Memory B cell (primary cell): ENCODE data around the gene PTPRN2.
"Not testable (repeated sequence)": the region's sequence is repeated elsewhere in the genome, so short reads cannot be mapped to it uniquely, and the experiment has no call there.

Experiments
- ATAC-seq: fragments of 150-1000 bp; cut with Tn5 transposase; 2 replicates; pipeline ENCODE4 v1.10.0; 2021; ENCODE audit warnings: low read depth, mild to moderate bottlenecking, moderate library complexity
- DNase-seq, 2 donors: peaks; one replicate each; pipeline ENCODE4 v3.0.0; 2022; ENCODE audit warnings: low spot score in 2 of 2
- H3K27ac Mint-ChIP-seq: one replicate; pipeline ENCODE4 v1.8.0; 2022; ENCODE audit warnings: mild to moderate bottlenecking, moderate library complexity, mixed read lengths
- H3K27me3 Mint-ChIP-seq: one replicate; pipeline ENCODE4 v1.8.0; 2022; ENCODE audit warnings: mixed read lengths
- H3K36me3 Mint-ChIP-seq: one replicate; pipeline ENCODE4 v1.8.0; 2022; ENCODE audit warnings: mild to moderate bottlenecking, mixed read lengths
- H3K4me1 Mint-ChIP-seq: one replicate; pipeline ENCODE4 v1.8.0; 2022; ENCODE audit warnings: mixed read lengths
- H3K4me3 Mint-ChIP-seq: one replicate; pipeline ENCODE4 v1.8.0; 2022; ENCODE audit warnings: mild to moderate bottlenecking, moderate library complexity, mixed read lengths
- H3K9me3 Mint-ChIP-seq: one replicate; pipeline ENCODE4 v1.8.0; 2022; ENCODE audit warnings: mixed read lengths

PTPRN2 gene

GRCh38 chr7:158238616-158239289, 348.9 kb downstream of the PTPRN2 start:
- H3K4me3 Mint-ChIP-seq, result no peak overlapping the region
- no peaks in the 10 kb centered on the region for H3K4me1 Mint-ChIP-seq
- DNase-seq (no peak), ATAC-seq (no peak)
- H3K27me3 Mint-ChIP-seq, result no peaks in the 10 kb centered on the region
- H3K36me3 Mint-ChIP-seq, result no peaks in the 10 kb centered on the region
- H3K27ac Mint-ChIP-seq, result no peak overlapping the region
- H3K9me3 Mint-ChIP-seq, result peaks cover 5% of the 10 kb centered on the region

- DNase-seq, result no peak
- Mint-ChIP-seq H3K4me3 (no peak overlapping the region), H3K9me3 (peaks cover 7% of the 10 kb centered on the region), H3K36me3 (no peaks in the 10 kb centered on the region), H3K27me3 (no peaks in the 10 kb centered on the region), H3K4me1 (no peaks in the 10 kb centered on the region), H3K27ac (no peak overlapping the region)
- ATAC-seq, result no peak
Observed at GRCh38 chr7:158237672-158238335, 349.8 kb downstream of the PTPRN2 start.

GRCh38 chr7:158236400-158236799, 351.2 kb downstream of the PTPRN2 start:
- ATAC-seq (no peak), DNase-seq (no peak)
- Mint-ChIP-seq H3K4me1 (no peaks in the 10 kb centered on the region), H3K9me3 (peaks cover 9% of the 10 kb centered on the region), H3K27me3 (no peaks in the 10 kb centered on the region), H3K27ac (no peak overlapping the region), H3K36me3 (no peaks in the 10 kb centered on the region), H3K4me3 (no peak overlapping the region)

- ATAC-seq, result no peak
Observed at GRCh38 chr7:158235862-158236261, 351.8 kb downstream of the PTPRN2 start.

GRCh38 chr7:158229945-158230344, 357.7 kb downstream of the PTPRN2 start:
- no peak overlapping the region for H3K4me3 Mint-ChIP-seq
- no peaks in the 10 kb centered on the region for H3K4me1 Mint-ChIP-seq
- DNase-seq (no peak), ATAC-seq (no peak)
- no peaks in the 10 kb centered on the region for H3K27me3 Mint-ChIP-seq
- peaks cover 2% of the 10 kb centered on the region for H3K36me3 Mint-ChIP-seq
- H3K27ac Mint-ChIP-seq, result no peak overlapping the region
- peaks cover 25% of the 10 kb centered on the region for H3K9me3 Mint-ChIP-seq

More at GRCh38 chr7:158235862-158236261, 351.8 kb downstream of the PTPRN2 start:
- no peaks in the 10 kb centered on the region for H3K4me1 Mint-ChIP-seq
- H3K9me3 Mint-ChIP-seq, result peaks cover 9% of the 10 kb centered on the region
- H3K27ac Mint-ChIP-seq, result no peak overlapping the region
- no peak for DNase-seq
- no peaks in the 10 kb centered on the region for H3K27me3 Mint-ChIP-seq
- H3K36me3 Mint-ChIP-seq, result no peaks in the 10 kb centered on the region
- no peak overlapping the region for H3K4me3 Mint-ChIP-seq

- H3K4me3 Mint-ChIP-seq, result no peak overlapping the region
- no peaks in the 10 kb centered on the region for H3K27me3 Mint-ChIP-seq
- H3K27ac Mint-ChIP-seq, result no peak overlapping the region
- peaks cover 25% of the 10 kb centered on the region for H3K9me3 Mint-ChIP-seq
- H3K36me3 Mint-ChIP-seq, result peaks cover 2% of the 10 kb centered on the region
- ATAC-seq (no peak), DNase-seq (no peak)
- H3K4me1 Mint-ChIP-seq, result no peaks in the 10 kb centered on the region
Observed at GRCh38 chr7:158228986-158229385, 358.6 kb downstream of the PTPRN2 start.

- no peaks in the 10 kb centered on the region for H3K4me1 Mint-ChIP-seq
- no peak overlapping the region for H3K27ac Mint-ChIP-seq
- peaks cover 25% of the 10 kb centered on the region for H3K9me3 Mint-ChIP-seq
- H3K36me3 Mint-ChIP-seq, result peaks cover 2% of the 10 kb centered on the region
- H3K27me3 Mint-ChIP-seq, result no peaks in the 10 kb centered on the region
- ATAC-seq (no peak), DNase-seq (no peak)
- no peak overlapping the region for H3K4me3 Mint-ChIP-seq
Observed at GRCh38 chr7:158228131-158228530, 359.5 kb downstream of the PTPRN2 start.

GRCh38 chr7:158227258-158227984, 360.2 kb downstream of the PTPRN2 start:
- H3K4me3 Mint-ChIP-seq, result no peak overlapping the region
- ATAC-seq, result no peak
- H3K9me3 Mint-ChIP-seq, result peaks cover 26% of the 10 kb centered on the region
- H3K36me3 Mint-ChIP-seq, result peaks cover 2% of the 10 kb centered on the region
- H3K4me1 Mint-ChIP-seq, result no peaks in the 10 kb centered on the region
- H3K27me3 Mint-ChIP-seq, result no peaks in the 10 kb centered on the region
- no peak overlapping the region for H3K27ac Mint-ChIP-seq
- DNase-seq, result no peak

GRCh38 chr7:158216198-158216597, 371.4 kb downstream of the PTPRN2 start:
- no peak overlapping the region for H3K4me3 Mint-ChIP-seq
- peaks cover 13% of the 10 kb centered on the region for H3K9me3 Mint-ChIP-seq
- no peak overlapping the region for H3K27ac Mint-ChIP-seq
- H3K4me1 Mint-ChIP-seq, result no peaks in the 10 kb centered on the region
- H3K27me3 Mint-ChIP-seq, result no peaks in the 10 kb centered on the region
- ATAC-seq, result no peak
- no peaks in the 10 kb centered on the region for H3K36me3 Mint-ChIP-seq
- no peak for DNase-seq

GRCh38 chr7:158209435-158209834, 378.2 kb downstream of the PTPRN2 start:
- Mint-ChIP-seq H3K27me3 (no peaks in the 10 kb centered on the region), H3K4me3 (no peak overlapping the region), H3K4me1 (no peaks in the 10 kb centered on the region), H3K9me3 (peaks cover 7% of the 10 kb centered on the region), H3K36me3 (no peaks in the 10 kb centered on the region), H3K27ac (no peak overlapping the region)
- DNase-seq (no peak), ATAC-seq (no peak)

GRCh38 chr7:158206341-158206740, 381.3 kb downstream of the PTPRN2 start:
- no peak overlapping the region for H3K27ac Mint-ChIP-seq
- H3K36me3 Mint-ChIP-seq, result no peaks in the 10 kb centered on the region
- no peaks in the 10 kb centered on the region for H3K4me1 Mint-ChIP-seq
- no peak for DNase-seq
- peaks cover 7% of the 10 kb centered on the region for H3K9me3 Mint-ChIP-seq
- H3K4me3 Mint-ChIP-seq, result no peak overlapping the region
- H3K27me3 Mint-ChIP-seq, result peaks cover 3% of the 10 kb centered on the region
- no peak for ATAC-seq

GRCh38 chr7:158204453-158204852, 383.2 kb downstream of the PTPRN2 start:
- ATAC-seq, result no peak
- H3K4me3 Mint-ChIP-seq, result no peak overlapping the region
- peaks cover 5% of the 10 kb centered on the region for H3K9me3 Mint-ChIP-seq
- no peaks in the 10 kb centered on the region for H3K4me1 Mint-ChIP-seq
- no peaks in the 10 kb centered on the region for H3K36me3 Mint-ChIP-seq
- DNase-seq, result no peak
- H3K27ac Mint-ChIP-seq, result no peak overlapping the region
- peaks cover 3% of the 10 kb centered on the region for H3K27me3 Mint-ChIP-seq

GRCh38 chr7:158203948-158204347, 383.7 kb downstream of the PTPRN2 start:
- H3K36me3 Mint-ChIP-seq, H3K4me1 Mint-ChIP-seq, H3K9me3 Mint-ChIP-seq, ATAC-seq, H3K27ac Mint-ChIP-seq, H3K4me3 Mint-ChIP-seq, H3K27me3 Mint-ChIP-seq, DNase-seq: not testable (repeated sequence)

- Mint-ChIP-seq H3K9me3 (peaks cover 9% of the 10 kb centered on the region), H3K27me3 (no peaks in the 10 kb centered on the region), H3K36me3 (no peaks in the 10 kb centered on the region), H3K4me1 (no peaks in the 10 kb centered on the region), H3K27ac (no peak overlapping the region), H3K4me3 (no peak overlapping the region)
- no peak for DNase-seq
- ATAC-seq, result no peak
Observed at GRCh38 chr7:158194365-158194900, 393.2 kb downstream of the PTPRN2 start.
